ENCODE measurements around the gene CEMIP2.

CEMIP2 gene

GRCh38 chr9:71636143-71636839 is 132.0 kb downstream of the CEMIP2 start:
- no peak for DNase-seq

GRCh38 chr9:71634752-71635151 is 133.6 kb downstream of the CEMIP2 start:
- no peak for DNase-seq
